Measurements from ENCODE around the gene MAP6D1.
A peak's percentile ranks its signal among the peaks of the same experiment; 100 is the strongest.

Gene MAP6D1

DNA sequence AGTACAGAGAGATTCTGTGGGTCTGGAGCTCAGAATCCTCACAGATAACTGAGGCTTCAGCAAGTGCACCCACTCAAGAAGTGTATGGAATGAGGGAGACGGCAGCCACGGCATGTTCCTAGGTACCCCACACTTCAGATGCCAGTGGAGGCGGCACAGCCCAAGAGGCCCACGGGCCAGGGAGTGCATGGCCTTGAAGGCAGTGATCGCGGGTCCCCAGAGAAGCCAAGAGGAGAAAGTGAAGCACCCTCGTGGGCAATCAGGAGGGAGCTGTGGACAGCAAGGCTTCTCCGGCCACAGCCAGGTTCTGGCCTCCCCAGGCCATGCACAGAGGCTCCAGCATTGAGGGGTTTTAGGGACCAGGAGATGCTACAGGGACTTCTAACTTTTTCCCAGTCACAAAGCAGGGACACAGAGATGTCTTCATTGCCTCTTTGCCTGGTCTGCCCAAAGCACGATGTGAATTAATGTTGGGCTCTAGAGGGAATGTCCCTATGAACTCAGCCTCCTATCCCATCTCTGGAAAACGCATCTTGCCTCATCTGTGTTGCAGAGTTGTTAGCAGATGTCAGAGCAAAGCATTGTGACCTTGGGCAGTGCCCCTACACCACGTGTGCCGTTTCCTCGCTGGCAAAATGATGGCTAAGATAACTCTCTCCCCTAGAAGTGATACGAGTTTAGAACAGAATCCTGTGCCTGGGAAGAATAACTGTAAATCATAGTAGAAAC, 2.6 kb upstream of the MAP6D1 start:
- in situ Hi-C loops (cut with HindIII; ENCODE audit: low sequenced_read_pairs), result no loop called here
- no peak for DNase-seq (ENCODE audit: low read depth)
- TF ChIP-seq, protein P1, sequence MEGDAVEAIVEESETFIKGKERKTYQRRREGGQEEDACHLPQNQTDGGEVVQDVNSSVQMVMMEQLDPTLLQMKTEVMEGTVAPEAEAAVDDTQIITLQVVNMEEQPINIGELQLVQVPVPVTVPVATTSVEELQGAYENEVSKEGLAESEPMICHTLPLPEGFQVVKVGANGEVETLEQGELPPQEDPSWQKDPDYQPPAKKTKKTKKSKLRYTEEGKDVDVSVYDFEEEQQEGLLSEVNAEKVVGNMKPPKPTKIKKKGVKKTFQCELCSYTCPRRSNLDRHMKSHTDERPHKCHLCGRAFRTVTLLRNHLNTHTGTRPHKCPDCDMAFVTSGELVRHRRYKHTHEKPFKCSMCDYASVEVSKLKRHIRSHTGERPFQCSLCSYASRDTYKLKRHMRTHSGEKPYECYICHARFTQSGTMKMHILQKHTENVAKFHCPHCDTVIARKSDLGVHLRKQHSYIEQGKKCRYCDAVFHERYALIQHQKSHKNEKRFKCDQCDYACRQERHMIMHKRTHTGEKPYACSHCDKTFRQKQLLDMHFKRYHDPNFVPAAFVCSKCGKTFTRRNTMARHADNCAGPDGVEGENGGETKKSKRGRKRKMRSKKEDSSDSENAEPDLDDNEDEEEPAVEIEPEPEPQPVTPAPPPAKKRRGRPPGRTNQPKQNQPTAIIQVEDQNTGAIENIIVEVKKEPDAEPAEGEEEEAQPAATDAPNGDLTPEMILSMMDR (IDR thresholded peaks at IDR 0.05; ENCODE audit: low read depth, low read length, missing control alignments), result no peak
- H3K4me3 ChIP-seq (ENCODE audit: low read depth, low read length), result no peak overlapping the region

DNA sequence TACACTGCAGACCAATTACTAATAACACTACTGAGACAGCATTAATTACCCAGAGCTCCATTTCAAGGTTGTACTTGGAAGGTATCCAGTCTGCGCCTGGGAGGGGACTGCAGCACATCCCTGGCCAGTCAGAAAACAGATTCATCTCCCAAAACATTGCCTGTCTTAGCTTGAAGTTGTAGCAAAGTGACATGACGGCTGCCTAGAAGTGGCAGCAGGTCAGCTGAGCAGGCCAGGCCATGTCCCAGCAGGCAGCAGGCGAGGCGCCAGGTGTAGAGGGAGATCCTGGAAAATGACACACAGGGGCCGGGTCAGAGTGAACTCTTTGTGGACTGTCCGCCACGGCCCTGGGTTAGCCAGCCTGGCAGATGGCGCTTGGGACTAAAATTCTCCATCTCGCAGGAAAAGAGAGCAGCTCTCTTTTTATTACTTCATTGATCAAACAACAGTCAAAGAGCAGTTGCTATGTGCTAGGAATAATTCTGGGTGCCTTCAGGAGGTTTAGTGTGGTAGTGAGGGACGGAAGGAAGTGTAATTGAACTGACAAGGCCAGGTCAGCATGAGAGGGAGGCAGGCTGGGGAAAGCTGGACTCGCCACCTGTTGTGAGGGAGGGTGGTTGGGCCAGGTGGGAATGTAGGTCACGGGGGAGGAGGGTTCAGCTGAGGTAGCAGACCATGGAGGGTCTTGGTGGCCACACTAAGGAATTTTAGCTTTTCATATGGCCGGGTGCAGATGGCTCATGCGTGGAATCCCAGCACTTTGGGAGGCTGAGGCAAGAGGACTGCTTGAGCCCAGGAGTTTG, 1.3 kb upstream of the MAP6D1 start:
- TF ChIP-seq, protein P1 (IDR thresholded peaks at IDR 0.05; ENCODE audit: low read depth, low read length, missing control alignments), result no peak
- no peak overlapping the region for H3K4me3 ChIP-seq (ENCODE audit: low read depth, low read length)
- in situ Hi-C loops (cut with HindIII; ENCODE audit: low sequenced_read_pairs), result no loop called here
- no peak for DNase-seq (ENCODE audit: low read depth)

DNA sequence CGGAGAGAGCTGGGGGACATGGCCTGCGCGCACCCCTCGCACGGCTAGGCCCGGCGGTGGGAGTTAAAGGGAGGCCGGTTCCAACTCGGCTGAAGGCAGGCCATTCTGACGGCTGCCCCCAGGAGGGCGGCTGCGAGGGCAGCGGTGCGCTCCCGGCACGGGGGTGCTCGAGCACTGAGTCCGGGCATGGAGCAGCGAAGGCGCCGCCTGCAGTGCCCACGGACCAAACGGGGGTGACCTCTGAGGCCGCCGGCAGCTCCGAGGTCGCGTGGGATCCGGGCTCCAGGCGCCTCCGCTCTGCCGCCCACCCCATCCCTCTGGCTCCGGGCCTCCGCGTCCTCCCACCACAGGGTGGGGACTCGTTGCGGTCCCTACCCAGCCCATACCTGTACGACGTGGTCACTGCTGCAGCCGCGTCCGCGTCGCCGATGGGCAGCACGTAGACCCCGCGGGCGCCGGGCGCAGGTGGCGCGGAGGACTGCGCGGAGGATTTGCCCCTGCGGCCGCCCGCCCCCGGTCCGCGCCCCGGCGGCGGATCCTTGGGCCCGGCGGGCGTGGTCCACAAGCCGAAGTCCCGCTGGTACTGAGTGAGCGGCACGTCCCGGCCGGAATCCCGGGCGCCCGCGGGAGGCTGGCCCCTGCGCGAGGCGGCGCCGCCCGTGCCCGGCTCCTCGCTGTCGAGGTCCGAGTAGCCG, 469 bp downstream of the MAP6D1 start:
- peak overlapping the region; percentile 53 for H3K4me3 ChIP-seq (ENCODE audit: low read depth, low read length)
- in situ Hi-C loops (cut with HindIII; ENCODE audit: low sequenced_read_pairs), result no loop called here
- TF ChIP-seq, protein P1 (IDR thresholded peaks at IDR 0.05; ENCODE audit: low read depth, low read length, missing control alignments), result no peak
- DNase-seq (ENCODE audit: low read depth), result no peak

DNA sequence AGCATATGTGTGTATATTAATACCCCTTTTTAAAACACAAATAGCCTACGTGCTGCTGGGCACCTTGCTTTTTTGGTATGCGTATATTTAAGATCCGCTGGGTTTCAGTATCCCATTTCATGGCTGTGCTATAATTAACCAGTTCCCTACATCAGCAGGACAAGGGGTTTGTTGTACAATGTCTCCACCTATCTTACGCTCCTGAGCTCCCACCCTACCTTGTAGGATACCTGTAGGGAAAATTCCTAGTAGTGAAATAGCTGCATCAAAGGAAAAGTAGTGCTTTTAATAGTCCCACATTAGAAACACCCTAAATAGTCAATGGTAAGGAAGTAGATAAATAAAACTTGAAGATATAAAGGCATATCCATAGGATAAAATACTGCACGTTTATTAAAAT, 1.4 kb downstream of the MAP6D1 start:
- TF ChIP-seq, protein P1 (IDR thresholded peaks at IDR 0.05; ENCODE audit: low read depth, low read length, missing control alignments), result no peak
- in situ Hi-C loops (cut with HindIII; ENCODE audit: low sequenced_read_pairs), result no loop called here
- DNase-seq (ENCODE audit: low read depth), result no peak
- no peak overlapping the region for H3K4me3 ChIP-seq (ENCODE audit: low read depth, low read length)

DNA sequence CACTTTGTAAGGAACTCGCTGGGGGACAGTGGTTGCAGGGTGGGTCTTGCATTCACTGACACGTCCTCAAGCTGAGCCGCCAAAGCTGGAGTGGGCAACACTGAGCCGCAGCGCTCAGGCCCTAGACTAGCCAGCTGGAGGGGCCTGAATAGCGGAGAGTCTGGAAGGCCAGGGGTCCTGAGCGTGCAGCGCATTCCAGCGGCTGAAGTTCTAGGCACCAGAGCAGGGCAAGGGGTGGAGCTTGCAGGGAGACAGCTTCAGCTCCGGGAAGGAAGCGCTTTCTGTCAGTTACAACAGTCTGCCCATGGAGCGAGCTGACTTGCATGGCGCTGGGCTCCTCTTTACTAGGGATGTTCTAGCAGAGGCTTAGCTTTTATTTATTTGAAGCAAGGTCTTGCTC, 2.7 kb downstream of the MAP6D1 start:
- H3K4me3 ChIP-seq (ENCODE audit: low read depth, low read length), result no peak overlapping the region
- DNase-seq (ENCODE audit: low read depth), result no peak
- in situ Hi-C loops (cut with HindIII; ENCODE audit: low sequenced_read_pairs), result no loop called here
- TF ChIP-seq, protein P1 (IDR thresholded peaks at IDR 0.05; ENCODE audit: low read depth, low read length, missing control alignments), result no peak

DNA sequence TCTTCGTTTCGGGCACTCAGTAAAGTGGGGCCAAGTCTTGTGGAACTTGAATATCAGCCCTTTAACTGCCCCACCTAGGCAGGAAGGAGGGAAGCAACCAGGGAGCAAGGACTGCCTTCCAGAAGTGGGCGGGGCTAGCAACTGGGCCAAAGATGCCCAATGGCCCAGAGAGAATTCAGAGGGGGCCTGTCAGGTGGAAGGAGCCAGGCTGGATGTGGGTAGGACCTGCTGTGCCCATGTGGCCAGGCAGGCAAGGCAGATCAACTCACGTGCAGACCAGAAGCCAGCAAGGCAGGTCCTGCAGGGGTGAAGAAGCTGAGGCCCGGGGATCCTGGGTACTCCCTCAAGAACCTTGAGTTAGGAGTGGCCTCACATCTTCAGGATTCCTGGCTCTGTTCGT, 5.5 kb downstream of the MAP6D1 start:
- TF ChIP-seq, protein P1 (IDR thresholded peaks at IDR 0.05; ENCODE audit: low read depth, low read length, missing control alignments), result no peak
- in situ Hi-C loops (cut with HindIII; ENCODE audit: low sequenced_read_pairs), result no loop called here
- no peak for DNase-seq (ENCODE audit: low read depth)
- no peak overlapping the region for H3K4me3 ChIP-seq (ENCODE audit: low read depth, low read length)

All from astrocyte of the cerebellum (primary cell).